ENCODE results near the gene ZBTB8A.

DNA sequence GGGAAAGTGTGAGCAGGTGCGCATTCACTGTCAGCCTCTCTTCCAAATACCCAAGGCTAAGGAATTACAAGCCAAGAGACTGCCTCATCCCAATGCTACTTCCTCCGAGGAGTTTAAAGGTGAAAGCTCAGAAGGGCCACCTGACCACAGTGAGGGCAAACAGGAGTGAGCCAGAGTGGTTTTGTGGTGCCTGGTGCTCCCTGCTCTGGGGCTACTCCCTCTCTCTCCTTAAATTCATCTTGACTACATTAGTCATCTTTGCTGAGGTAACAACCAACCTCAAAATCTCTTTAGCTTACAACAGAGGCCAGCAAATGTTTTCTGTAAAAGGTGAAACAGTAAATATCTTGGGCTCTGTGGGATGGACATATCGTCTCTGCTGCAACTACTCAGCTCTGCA lies 14.2 kb upstream of the ZBTB8A start:
- TF ChIP-seq, protein P1, sequence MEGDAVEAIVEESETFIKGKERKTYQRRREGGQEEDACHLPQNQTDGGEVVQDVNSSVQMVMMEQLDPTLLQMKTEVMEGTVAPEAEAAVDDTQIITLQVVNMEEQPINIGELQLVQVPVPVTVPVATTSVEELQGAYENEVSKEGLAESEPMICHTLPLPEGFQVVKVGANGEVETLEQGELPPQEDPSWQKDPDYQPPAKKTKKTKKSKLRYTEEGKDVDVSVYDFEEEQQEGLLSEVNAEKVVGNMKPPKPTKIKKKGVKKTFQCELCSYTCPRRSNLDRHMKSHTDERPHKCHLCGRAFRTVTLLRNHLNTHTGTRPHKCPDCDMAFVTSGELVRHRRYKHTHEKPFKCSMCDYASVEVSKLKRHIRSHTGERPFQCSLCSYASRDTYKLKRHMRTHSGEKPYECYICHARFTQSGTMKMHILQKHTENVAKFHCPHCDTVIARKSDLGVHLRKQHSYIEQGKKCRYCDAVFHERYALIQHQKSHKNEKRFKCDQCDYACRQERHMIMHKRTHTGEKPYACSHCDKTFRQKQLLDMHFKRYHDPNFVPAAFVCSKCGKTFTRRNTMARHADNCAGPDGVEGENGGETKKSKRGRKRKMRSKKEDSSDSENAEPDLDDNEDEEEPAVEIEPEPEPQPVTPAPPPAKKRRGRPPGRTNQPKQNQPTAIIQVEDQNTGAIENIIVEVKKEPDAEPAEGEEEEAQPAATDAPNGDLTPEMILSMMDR (IDR thresholded peaks at IDR 0.05 in 8 of 11, conservative IDR thresholded peaks at IDR 0.05 in 3 of 11): no peak
- TF ChIP-seq POLR2A (IDR thresholded peaks at IDR 0.05): no peak
